Activated T-helper 17 cell treated with anti-CD3 and anti-CD28 coated beads, Interleukin-2, amount 50 U/mL, for 72 hours (primary cell): ENCODE measurements around the gene TMEM115. TPM values are rescaled to one million over a fixed set of nuclear protein-coding genes. Genes with fewer than 3 reads are reported as not detected.
A peak's percentile ranks its signal among the peaks of the same experiment; 100 is the strongest.

Source experiments
- ATAC-seq: fragments of 150-1000 bp; cut with Tn5 transposase; replicated peaks from 2 replicates; pipeline ENCODE4 v1.10.0; 2021; ENCODE audit warnings: mild to moderate bottlenecking, moderate library complexity
- H3K27ac Mint-ChIP-seq: one replicate; pipeline ENCODE4 v1.8.0; 2022; ENCODE audit warnings: mixed read lengths
- H3K27me3 Mint-ChIP-seq: one replicate; pipeline ENCODE4 v1.8.0; 2022; ENCODE audit warnings: mixed read lengths
- H3K36me3 Mint-ChIP-seq: one replicate; pipeline ENCODE4 v1.8.0; 2022; ENCODE audit warnings: low read depth, mild to moderate bottlenecking, mixed read lengths
- H3K4me1 Mint-ChIP-seq: one replicate; pipeline ENCODE4 v1.8.0; 2022; ENCODE audit warnings: mixed read lengths
- H3K4me3 Mint-ChIP-seq: one replicate; pipeline ENCODE4 v1.8.0; 2022; ENCODE audit warnings: mild to moderate bottlenecking, mixed read lengths
- H3K9me3 Mint-ChIP-seq: one replicate; pipeline ENCODE4 v1.8.0; 2022; ENCODE audit warnings: mixed read lengths
- total RNA-seq, 2 donors: library from RNA; stranded (reverse); gene quantifications; one replicate each; pipeline ENCODE4 v1.2.3, GENCODE V29; 2022

Gene TMEM115
- total RNA-seq, 2 donors from 2014 or later = 14.3 to 21.9 TPM

DNA sequence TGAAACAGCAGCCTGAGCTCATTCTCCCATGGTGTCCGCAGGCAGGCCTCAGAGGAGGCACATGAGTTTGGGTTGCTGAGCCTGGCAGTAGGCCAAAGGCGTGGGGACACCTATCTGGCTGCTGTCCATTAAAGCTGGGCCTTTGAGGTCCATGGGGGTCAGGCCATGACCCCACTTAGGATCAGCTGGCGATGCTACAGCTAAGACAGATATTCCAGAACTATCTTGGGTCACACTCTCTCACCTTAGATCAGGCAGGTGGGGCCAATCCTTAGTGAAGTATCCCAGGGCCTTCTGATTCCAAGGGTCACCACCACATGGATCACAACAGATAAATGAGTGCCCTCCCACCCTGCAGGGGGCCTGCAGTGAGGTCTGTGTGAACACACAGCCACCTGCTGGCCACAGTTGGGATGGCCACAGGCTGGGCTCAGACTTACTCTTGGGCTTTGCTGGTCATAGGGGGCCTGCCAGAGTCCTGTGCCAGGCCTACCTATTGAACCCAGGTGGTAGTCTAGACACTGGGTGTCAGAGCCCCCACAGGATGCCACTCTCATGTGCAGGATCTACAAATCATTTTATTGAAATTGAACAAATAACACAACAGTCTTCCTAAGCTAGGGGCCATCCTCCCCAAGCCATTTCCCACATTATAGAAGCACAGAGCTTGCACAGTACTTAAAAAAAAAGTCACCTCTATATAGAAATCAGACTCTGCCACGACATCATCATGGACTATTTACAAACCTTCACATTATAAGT lies 34.8 kb downstream of the TMEM115 start:
- Mint-ChIP-seq H3K9me3 (no peaks in the 10 kb centered on the region), H3K27me3 (no peaks in the 10 kb centered on the region), H3K27ac (peak overlapping the region; percentile 4), H3K4me3 (no peak overlapping the region), H3K36me3 (peaks cover 26% of the 10 kb centered on the region), H3K4me1 (peaks cover 6% of the 10 kb centered on the region)
- ATAC-seq = no peak

DNA sequence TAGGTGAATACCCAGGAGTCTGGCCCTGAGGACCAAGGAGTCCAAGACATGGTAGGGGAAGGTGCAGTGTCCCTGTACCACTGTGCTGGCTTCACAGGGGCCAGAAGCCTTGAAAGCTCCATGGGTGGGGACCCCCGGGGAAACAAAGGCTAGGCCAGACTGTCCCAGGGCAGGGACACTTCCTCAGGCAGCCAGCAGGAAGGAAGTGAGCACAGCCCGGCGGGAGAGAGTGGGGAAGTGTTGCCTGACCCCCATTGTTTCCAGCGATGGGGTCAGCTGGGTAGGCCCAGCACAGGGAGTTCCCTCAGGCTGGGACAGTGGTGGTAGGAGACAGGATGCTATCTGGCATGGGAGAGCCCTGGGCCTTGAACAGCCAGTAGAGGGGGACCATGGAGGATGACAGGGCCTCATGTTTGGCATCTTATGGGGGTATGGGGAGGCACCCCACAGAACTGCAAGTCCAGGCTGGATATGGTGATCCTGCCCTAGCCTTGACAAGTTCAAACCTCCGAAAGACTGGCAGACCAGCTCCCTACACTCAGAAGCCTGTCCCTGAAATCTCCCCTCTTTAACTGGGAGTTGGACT lies 35.6 kb downstream of the TMEM115 start:
- Mint-ChIP-seq H3K27ac (peak overlapping the region; percentile 25), H3K4me1 (peaks cover 11% of the 10 kb centered on the region), H3K27me3 (no peaks in the 10 kb centered on the region), H3K9me3 (no peaks in the 10 kb centered on the region), H3K36me3 (peaks cover 19% of the 10 kb centered on the region), H3K4me3 (no peak overlapping the region)
- ATAC-seq = no peak

GRCh38 chr3:50323092-50323600 lies 36.2 kb downstream of the TMEM115 start:
- H3K27ac Mint-ChIP-seq = peak overlapping the region; percentile 25
- H3K36me3 Mint-ChIP-seq = peaks cover 13% of the 10 kb centered on the region
- H3K9me3 Mint-ChIP-seq = no peaks in the 10 kb centered on the region
- peaks cover 11% of the 10 kb centered on the region for H3K4me1 Mint-ChIP-seq
- H3K27me3 Mint-ChIP-seq = no peaks in the 10 kb centered on the region
- H3K4me3 Mint-ChIP-seq = peak overlapping the region; percentile 88
- ATAC-seq = no peak

DNA sequence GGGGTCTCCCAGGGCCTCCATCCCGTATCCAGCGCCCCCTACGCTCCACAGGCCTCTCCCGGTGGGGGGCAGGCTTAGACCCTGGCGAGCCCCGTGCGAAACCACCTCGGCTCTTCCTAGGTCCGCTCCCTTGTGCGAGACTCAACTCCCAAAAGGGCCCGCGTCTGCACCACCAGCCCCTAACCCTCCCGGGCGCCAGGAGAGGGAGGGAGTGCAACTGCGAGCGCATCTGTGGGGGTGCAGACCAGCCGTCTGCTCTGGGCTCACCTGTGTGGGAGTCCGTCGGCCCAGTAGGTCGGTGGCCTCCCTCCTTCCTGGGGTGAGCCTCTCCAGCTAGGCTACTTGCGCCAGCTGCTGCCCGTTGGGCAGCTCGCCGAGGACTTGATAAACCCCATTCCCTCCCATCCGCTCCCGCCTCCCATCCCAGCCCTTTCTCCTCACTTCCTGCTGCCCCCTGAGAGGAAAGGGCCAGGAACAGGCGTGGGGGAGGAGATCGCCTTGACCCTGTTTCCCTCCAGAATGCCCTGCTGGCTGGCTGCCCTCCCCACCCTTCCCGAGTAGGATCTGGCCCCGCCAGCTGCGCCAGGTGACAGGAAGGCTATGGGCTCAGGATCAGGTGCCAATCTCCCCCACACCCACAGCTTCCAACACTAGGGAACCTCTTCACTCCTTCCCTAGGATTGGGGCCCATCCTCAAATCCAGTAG lies 36.8 kb downstream of the TMEM115 start, which contains the start of gene HYAL2:
HYAL2 (minus strand) TSS at position 360 of the 706 bp plus-strand sequence. CDS start 2,256 bp downstream, outside the sequence.
- H3K4me1 Mint-ChIP-seq = peaks cover 11% of the 10 kb centered on the region
- no peaks in the 10 kb centered on the region for H3K27me3 Mint-ChIP-seq
- no peak for ATAC-seq
- H3K4me3 Mint-ChIP-seq = peak within 1 kb of the TSS; percentile 88
- no peaks in the 10 kb centered on the region for H3K9me3 Mint-ChIP-seq
- peak within 1 kb of the TSS; percentile 88 for H3K27ac Mint-ChIP-seq
- H3K36me3 Mint-ChIP-seq = peaks cover 11% of the 10 kb centered on the region

DNA sequence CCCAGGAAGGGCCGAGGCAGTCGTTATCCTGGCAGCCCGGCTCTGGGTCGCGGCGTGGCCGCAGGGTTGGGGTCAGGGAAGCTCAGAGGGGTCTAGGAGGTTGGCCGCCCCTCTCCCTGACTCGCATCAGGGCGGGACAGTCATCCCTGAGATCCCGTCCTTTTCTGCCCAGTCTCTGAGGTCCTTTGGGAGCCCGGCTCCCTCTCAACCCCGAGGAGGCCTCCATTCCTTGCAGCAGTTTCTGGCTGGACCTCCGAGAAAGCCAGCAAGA lies 37.3 kb downstream of the TMEM115 start:
- peaks cover 11% of the 10 kb centered on the region for H3K36me3 Mint-ChIP-seq
- H3K4me1 Mint-ChIP-seq = peaks cover 11% of the 10 kb centered on the region
- no peak for ATAC-seq
- H3K27ac Mint-ChIP-seq = no peak overlapping the region
- no peaks in the 10 kb centered on the region for H3K27me3 Mint-ChIP-seq
- H3K4me3 Mint-ChIP-seq = peak overlapping the region; percentile 88
- no peaks in the 10 kb centered on the region for H3K9me3 Mint-ChIP-seq

DNA sequence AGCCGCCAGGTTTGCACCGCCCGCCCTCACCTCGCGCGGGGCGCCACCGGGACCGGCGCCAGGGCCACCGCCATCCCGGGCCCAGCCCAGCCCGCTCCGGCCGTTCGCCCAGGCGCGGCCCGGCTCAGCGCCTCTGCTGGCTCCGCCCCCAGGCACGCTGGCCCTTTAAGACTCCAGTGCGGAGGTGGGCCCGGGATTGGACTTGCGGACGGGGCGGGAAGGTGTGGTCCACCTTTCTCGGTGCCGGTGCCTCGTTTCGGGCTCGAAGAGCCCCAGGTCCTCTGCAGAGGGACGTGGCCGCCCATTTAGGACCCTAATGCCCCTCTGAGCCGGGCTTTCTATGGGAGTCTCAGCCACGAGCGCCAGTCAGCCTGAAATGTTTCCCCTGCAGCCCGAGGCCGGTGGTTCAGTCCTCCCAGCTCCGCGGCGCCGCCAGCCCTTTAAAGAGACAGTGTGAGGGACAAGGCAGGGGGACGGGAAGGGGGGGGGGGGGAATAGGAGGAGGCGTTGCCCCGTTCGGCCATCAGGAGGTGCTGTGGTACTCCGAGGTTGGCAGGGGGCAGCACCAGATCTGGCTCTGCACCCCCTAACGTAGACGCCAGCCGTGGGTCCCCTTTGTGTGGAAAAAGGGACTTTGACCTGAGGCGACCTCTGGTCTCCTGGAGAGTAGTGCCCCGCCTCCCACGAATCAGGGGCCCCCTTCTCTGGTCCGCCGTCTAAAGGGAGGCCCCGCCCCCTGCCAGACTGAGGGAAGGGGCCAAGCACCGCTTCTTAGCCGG lies 37.8 kb downstream of the TMEM115 start:
- peaks cover 16% of the 10 kb centered on the region for H3K4me1 Mint-ChIP-seq
- H3K27me3 Mint-ChIP-seq = no peaks in the 10 kb centered on the region
- H3K4me3 Mint-ChIP-seq = peak overlapping the region; percentile 88
- peaks cover 11% of the 10 kb centered on the region for H3K36me3 Mint-ChIP-seq
- H3K9me3 Mint-ChIP-seq = no peaks in the 10 kb centered on the region
- peak overlapping the region; percentile 88 for H3K27ac Mint-ChIP-seq
- ATAC-seq = peak; percentile 80

DNA sequence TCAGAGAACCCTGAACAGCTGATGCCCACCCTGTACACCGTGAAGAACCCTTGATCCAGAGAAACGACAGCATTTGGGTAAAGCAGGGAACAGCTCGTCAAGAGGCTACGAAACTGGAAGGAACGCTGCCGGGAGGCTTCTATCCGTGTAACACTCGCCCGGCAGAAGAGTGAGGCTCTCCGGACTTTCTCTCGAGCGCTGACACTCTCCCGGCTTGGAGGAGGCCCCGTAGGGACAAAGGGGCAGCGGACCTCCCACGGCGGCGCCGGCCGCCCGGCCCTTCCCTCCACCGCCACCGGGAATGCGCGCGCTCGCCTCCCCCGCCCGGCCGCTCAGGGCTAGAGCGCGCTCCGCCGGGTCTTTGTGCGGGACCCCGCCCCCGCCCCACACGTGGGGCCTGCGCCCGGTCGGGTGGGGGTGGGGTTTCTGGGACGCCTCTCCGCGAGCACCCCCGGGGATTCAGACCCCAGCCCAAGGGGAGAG lies 38.4 kb downstream of the TMEM115 start:
- H3K4me3 Mint-ChIP-seq = peak overlapping the region; percentile 88
- ATAC-seq = peak; percentile 61
- peaks cover 21% of the 10 kb centered on the region for H3K4me1 Mint-ChIP-seq
- peaks cover 11% of the 10 kb centered on the region for H3K36me3 Mint-ChIP-seq
- H3K27me3 Mint-ChIP-seq = no peaks in the 10 kb centered on the region
- H3K9me3 Mint-ChIP-seq = no peaks in the 10 kb centered on the region
- H3K27ac Mint-ChIP-seq = peak overlapping the region; percentile 87

GRCh38 chr3:50319894-50320625 lies 39.3 kb downstream of the TMEM115 start:
- H3K27me3 Mint-ChIP-seq = no peaks in the 10 kb centered on the region
- peaks cover 21% of the 10 kb centered on the region for H3K4me1 Mint-ChIP-seq
- peak overlapping the region; percentile 87 for H3K27ac Mint-ChIP-seq
- H3K9me3 Mint-ChIP-seq = no peaks in the 10 kb centered on the region
- H3K4me3 Mint-ChIP-seq = peak overlapping the region; percentile 88
- no peak for ATAC-seq
- H3K36me3 Mint-ChIP-seq = peaks cover 6% of the 10 kb centered on the region

DNA sequence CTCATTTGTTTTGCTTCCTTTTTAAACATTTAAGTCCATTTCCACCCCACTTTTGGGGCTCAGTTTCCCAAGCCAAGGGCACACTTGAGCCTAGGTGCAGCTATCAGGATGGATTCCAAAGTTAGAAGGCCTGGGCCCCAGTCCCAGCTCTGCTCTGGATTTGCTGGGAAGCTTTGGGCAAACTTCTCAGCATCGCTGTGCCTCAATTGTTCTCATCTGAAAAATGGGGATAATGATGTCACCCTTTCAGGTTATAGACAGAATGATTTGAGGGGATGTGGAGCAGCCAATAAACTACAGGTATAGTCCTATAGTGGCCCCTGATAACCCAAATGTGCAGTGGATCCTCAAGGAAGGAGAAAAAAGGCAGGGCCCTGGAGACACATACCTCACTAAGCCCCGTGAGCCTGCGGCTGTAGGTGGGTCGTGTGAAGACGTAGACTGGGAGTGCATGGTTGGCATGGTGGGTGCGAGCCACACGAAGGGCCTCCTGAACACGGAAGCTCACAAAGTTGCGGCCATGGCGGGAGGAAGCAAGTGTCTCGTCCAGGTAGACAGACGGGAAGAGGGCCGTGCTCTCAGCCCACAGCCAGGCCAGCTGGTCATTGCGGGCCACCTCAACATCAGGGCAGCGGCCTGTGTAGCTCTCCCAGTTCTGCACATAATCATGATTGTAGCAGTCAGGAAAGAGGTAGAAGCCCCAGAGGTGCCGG lies 40.0 kb downstream of the TMEM115 start:
- Mint-ChIP-seq H3K27me3 (no peaks in the 10 kb centered on the region), H3K4me3 (peak overlapping the region; percentile 88), H3K9me3 (no peaks in the 10 kb centered on the region), H3K27ac (no peak overlapping the region), H3K36me3 (no peaks in the 10 kb centered on the region), H3K4me1 (peaks cover 21% of the 10 kb centered on the region)
- ATAC-seq = no peak

DNA sequence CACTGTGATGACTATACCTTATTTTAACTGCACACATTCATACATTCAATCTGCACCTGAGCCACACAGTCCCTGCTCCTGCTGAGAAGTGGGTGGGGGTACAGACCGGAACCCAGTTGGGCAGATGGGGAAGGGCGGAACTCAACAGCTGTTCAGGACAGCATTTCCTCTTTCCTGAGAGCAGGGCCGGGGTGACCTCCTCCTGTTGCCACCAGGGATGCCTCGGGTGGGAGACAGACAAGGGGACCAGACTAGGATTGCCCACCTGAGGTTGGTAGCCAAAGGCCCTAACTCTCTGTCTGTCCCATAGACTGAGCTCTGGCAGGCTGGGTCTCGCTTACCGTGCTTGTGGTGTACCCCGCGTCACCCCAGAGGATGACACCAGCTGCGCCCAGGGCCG lies 40.7 kb downstream of the TMEM115 start:
- Mint-ChIP-seq H3K4me1 (peaks cover 21% of the 10 kb centered on the region), H3K36me3 (no peaks in the 10 kb centered on the region), H3K9me3 (no peaks in the 10 kb centered on the region), H3K4me3 (peak overlapping the region; percentile 88), H3K27ac (no peak overlapping the region), H3K27me3 (no peaks in the 10 kb centered on the region)
- no peak for ATAC-seq

DNA sequence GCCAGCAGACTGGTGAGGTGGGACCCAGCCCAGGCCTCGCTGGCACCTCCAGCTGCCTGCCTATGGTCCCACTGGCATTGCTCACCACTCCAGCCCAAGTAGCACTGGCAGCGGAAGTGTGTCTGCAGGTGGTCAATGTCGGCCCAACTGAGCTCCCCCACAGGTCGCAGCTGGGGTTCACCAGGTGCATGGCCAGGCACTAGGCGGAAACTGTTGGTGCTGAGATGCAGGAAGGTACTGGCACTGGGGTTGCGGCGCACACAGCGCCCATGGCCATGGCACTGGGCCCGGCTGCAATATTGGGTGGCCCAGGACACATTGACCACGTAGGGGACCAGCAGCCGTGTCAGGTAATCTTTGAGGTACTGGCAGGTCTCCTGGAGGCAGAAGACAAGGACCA lies 41.2 kb downstream of the TMEM115 start:
- H3K36me3 Mint-ChIP-seq = no peaks in the 10 kb centered on the region
- no peak overlapping the region for H3K27ac Mint-ChIP-seq
- H3K4me1 Mint-ChIP-seq = peaks cover 21% of the 10 kb centered on the region
- H3K4me3 Mint-ChIP-seq = no peak overlapping the region
- no peak for ATAC-seq
- no peaks in the 10 kb centered on the region for H3K9me3 Mint-ChIP-seq
- no peaks in the 10 kb centered on the region for H3K27me3 Mint-ChIP-seq

DNA sequence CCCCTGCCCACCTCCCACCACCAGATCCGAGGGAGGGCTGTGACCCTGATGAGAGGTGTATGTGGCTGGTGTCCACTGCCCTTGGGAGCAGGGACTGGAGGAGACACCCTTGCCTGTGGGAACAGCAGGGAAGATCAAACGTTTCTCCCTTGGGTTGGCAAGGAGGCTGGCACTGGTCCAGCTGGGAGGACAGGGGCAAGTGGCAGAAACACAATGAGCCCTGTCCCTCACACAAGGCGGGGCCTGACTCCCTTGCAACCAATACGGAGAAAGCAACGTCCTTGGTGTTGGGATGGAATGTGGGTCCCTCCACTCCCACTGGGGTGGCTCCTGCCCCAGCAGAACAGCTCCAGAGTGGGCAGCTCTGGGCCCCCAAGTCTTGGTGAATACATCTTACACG lies 42.0 kb downstream of the TMEM115 start:
- Mint-ChIP-seq H3K9me3 (no peaks in the 10 kb centered on the region), H3K4me3 (peak overlapping the region; percentile 71), H3K27me3 (no peaks in the 10 kb centered on the region), H3K36me3 (no peaks in the 10 kb centered on the region), H3K27ac (peak overlapping the region; percentile 74), H3K4me1 (peaks cover 21% of the 10 kb centered on the region)
- no peak for ATAC-seq

- H3K4me1 Mint-ChIP-seq = peaks cover 21% of the 10 kb centered on the region
- no peaks in the 10 kb centered on the region for H3K36me3 Mint-ChIP-seq
- no peaks in the 10 kb centered on the region for H3K27me3 Mint-ChIP-seq
- H3K9me3 Mint-ChIP-seq = no peaks in the 10 kb centered on the region
- peak; percentile 80 for ATAC-seq
- H3K27ac Mint-ChIP-seq = peak overlapping the region; percentile 74
- peak overlapping the region; percentile 71 for H3K4me3 Mint-ChIP-seq
These were observed 42.6 kb downstream of the TMEM115 start for GRCh38 chr3:50316657-50317242.
